Vagina (tissue), 2 donors: ENCODE results near the gene OSTF1. TPM values are rescaled to one million over a fixed set of nuclear protein-coding genes. Genes with fewer than 3 reads are reported as not detected.

Source experiments
- DNase-seq, 2 donors: peaks; one replicate each; pipeline ENCODE4 v3.0.0-alpha.2; 2017; ENCODE audit errors: extremely low spot score in 2 of 2
- H3K27ac ChIP-seq: fragments of 200-600 bp; sonication (generic); one replicate; pipeline ENCODE4 v1.5.1; 2019
- H3K27me3 ChIP-seq: fragments of 200-600 bp; sonication (generic); one replicate; pipeline ENCODE4 v1.5.1; 2019
- H3K36me3 ChIP-seq, 2 donors: fragments of 200-600 bp; sonication (generic); one replicate each; pipeline ENCODE4 v1.5.1; 2017 to 2019
- H3K4me1 ChIP-seq: fragments of 200-600 bp; sonication (generic); one replicate; pipeline ENCODE4 v1.5.1; 2019
- H3K4me3 ChIP-seq, 2 donors: fragments of 200-600 bp; sonication (generic); 1 replicate in 1 of 2; 2 replicates in 1 of 2; pipeline ENCODE4 v1.5.1; 2016 to 2019
- H3K9me3 ChIP-seq: fragments of 200-600 bp; sonication (generic); one replicate; pipeline ENCODE4 v1.5.1; 2019
- POLR2A ChIP-seq, 2 donors: fragments of 450-650 bp; IDR thresholded peaks; one replicate each; pipeline ENCODE4 v1.6.1; 2017; ENCODE audit warnings: antibody characterized with exemption in 2 of 2, mild to moderate bottlenecking in 2 of 2, moderate library complexity in 2 of 2
- POLR2AphosphoS5 ChIP-seq, 2 donors: sonication (generic); formaldehyde crosslinking; IDR thresholded peaks; one replicate each; pipeline ENCODE4 v1.9.0; 2017; ENCODE audit warnings: antibody characterized with exemption in 2 of 2, mild to moderate bottlenecking in 2 of 2, low read depth in 1 of 2; ENCODE audit not compliant: insufficient read depth in 1 of 2
- intact Hi-C: fragments of 100-400 bp; cut with DNase I; formaldehyde crosslinking; loops from one replicate; pipeline ENCODE4 v1.15.1; 2023
- total RNA-seq: library from RNA; depleted of rRNA; stranded (reverse); fragments of >200 nt; gene quantifications from one replicate; pipeline ENCODE4 v1.2.3, GENCODE V29; 2016
- TF ChIP-seq, protein P1 (sequence below), 3 experiments: fragments of 450-650 bp in 2 of 3; fragments of 200-600 bp in 1 of 3; sonication (generic) in 1 of 3; IDR thresholded peaks; one replicate each; pipeline ENCODE4 v1.5.1; 2017 to 2019; ENCODE audit warnings: antibody characterized with exemption in 3 of 3, mild to moderate bottlenecking in 2 of 3, moderate library complexity in 2 of 3

OSTF1 gene
- total RNA-seq, 1 donor from 2014 or later: 25.0 TPM

DNA sequence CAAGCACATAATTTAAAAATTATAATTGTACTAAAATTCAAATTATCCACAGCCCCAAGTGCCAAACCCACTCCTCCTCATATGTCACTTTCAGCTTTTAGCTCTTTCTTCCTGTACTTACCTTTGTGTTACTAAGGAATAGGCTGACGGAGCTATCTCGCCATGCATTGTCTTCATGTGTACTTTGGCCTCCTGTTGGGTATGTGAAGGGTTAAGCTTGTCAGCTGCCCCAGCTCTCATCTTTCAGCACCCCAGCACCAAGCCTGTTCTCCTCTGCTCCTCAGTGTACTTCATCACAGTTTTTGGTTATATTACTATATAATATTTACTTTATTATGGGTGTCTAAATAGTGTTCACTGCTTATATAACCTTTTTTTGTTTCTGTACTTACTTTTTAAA lies 46.2 kb downstream of the OSTF1 start:
- Histone ChIP-seq H3K36me3 (peaks cover 0 to 34% of the 10 kb centered on the region in 2 donors), H3K9me3 (no peaks in the 10 kb centered on the region), H3K4me3 (no peak overlapping the region), H3K4me1 (peaks cover 10% of the 10 kb centered on the region), H3K27me3 (no peaks in the 10 kb centered on the region), H3K27ac (no peak overlapping the region)
- intact Hi-C loops: no loop called here
- DNase-seq: no peak
- no peak for TF ChIP-seq POLR2AphosphoS5 (IDR thresholded peaks at IDR 0.05; ENCODE audit: insufficient read depth in 1 of 2, low read depth in 1 of 2)
- TF ChIP-seq, protein P1, sequence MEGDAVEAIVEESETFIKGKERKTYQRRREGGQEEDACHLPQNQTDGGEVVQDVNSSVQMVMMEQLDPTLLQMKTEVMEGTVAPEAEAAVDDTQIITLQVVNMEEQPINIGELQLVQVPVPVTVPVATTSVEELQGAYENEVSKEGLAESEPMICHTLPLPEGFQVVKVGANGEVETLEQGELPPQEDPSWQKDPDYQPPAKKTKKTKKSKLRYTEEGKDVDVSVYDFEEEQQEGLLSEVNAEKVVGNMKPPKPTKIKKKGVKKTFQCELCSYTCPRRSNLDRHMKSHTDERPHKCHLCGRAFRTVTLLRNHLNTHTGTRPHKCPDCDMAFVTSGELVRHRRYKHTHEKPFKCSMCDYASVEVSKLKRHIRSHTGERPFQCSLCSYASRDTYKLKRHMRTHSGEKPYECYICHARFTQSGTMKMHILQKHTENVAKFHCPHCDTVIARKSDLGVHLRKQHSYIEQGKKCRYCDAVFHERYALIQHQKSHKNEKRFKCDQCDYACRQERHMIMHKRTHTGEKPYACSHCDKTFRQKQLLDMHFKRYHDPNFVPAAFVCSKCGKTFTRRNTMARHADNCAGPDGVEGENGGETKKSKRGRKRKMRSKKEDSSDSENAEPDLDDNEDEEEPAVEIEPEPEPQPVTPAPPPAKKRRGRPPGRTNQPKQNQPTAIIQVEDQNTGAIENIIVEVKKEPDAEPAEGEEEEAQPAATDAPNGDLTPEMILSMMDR (IDR thresholded peaks at IDR 0.05): no peak
- TF ChIP-seq POLR2A (IDR thresholded peaks at IDR 0.05): no peak

DNA sequence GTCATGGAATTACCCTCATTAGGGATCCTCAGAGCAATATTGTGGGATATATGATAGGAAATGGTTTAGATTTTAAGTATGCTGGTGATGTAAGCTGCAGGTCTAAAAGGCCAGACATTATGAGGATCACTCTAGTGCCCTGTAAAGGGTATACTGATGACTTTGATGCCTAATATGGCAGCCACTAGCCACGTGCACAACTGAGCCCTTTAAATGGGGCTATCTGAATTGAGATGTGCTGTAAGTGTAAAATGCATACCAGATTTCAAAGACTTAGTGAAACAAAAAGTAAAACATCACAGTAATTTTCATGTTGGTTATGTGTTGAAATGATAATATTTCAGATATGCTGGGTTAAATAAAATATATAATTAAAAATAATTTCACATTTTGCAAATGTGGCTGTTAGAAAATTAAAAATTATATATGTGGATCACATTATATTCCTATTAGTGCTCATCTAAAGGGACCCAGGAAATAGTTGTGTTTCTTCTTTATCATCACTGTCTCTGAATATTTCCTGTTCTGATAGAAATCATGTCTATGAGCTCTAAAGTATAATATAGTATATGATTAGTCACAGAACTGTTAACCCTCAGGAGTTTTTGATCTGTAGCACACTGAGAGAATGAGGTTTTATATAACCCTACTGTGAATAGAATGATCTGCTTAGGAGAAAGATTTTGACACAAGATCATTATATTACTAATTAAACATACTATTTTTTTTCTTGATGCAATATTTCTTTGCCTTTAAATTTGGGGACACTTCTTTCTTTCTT lies 50.1 kb downstream of the OSTF1 start:
- Histone ChIP-seq H3K9me3 (no peaks in the 10 kb centered on the region), H3K4me1 (no peaks in the 10 kb centered on the region), H3K36me3 (peaks cover 0 to 38% of the 10 kb centered on the region in 2 donors), H3K27ac (no peak overlapping the region), H3K27me3 (no peaks in the 10 kb centered on the region), H3K4me3 (no peak overlapping the region)
- TF ChIP-seq, protein P1 (IDR thresholded peaks at IDR 0.05): no peak
- TF ChIP-seq POLR2A (IDR thresholded peaks at IDR 0.05) (no peak), POLR2AphosphoS5 (IDR thresholded peaks at IDR 0.05; ENCODE audit: insufficient read depth in 1 of 2, low read depth in 1 of 2) (no peak)
- intact Hi-C loops: no loop called here
- no peak for DNase-seq

DNA sequence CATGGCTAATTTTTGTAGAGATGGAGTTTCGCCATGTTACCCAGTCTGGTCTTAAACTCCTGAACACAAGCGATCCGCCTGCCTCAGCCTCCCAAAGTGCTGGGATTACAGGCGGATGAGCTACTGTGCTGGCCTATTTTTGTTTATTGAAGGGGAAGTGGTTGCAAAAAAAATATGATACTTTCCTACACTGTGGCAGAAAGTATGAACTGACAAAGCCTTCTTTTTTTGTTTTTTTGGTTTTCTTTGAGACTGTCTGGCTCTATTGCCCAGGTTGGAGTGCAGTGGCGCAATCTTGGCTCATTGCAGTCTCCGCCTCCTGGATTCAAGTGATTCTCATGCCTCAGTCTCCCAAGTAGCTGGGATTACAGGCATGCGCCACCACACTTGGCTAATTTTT lies 50.9 kb downstream of the OSTF1 start:
- Histone ChIP-seq H3K4me1 (no peaks in the 10 kb centered on the region), H3K27ac (no peak overlapping the region)
- TF ChIP-seq POLR2A (IDR thresholded peaks at IDR 0.05) (no peak), POLR2AphosphoS5 (IDR thresholded peaks at IDR 0.05; ENCODE audit: insufficient read depth in 1 of 2, low read depth in 1 of 2) (no peak)
- TF ChIP-seq, protein P1 (IDR thresholded peaks at IDR 0.05): no peak

DNA sequence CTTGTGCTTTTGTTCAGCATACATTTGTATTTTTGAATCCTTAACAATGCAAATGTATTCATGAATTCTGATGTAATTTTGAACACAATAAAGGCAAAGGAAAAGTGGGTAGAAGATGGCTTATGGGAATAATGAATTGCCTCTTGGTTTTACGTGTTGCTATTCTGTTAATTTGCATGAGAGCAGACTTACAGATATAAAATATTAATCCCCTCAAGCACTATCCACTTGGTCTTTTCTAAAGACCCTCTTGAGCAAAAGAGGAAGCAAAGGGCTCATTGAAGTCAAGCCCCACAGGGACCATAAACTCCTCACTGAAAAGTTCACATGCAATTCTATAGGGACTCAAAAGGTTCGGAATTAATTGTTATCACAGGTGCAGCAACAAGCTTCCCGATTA lies 51.9 kb downstream of the OSTF1 start:
- peaks cover 0 to 52% of the 10 kb centered on the region in 2 donors for H3K36me3 ChIP-seq
- H3K27me3 ChIP-seq: no peaks in the 10 kb centered on the region
- H3K27ac ChIP-seq: no peak overlapping the region
- TF ChIP-seq POLR2A (IDR thresholded peaks at IDR 0.05) (no peak), POLR2AphosphoS5 (IDR thresholded peaks at IDR 0.05; ENCODE audit: insufficient read depth in 1 of 2, low read depth in 1 of 2) (no peak)
- TF ChIP-seq, protein P1 (IDR thresholded peaks at IDR 0.05): no peak
- no peaks in the 10 kb centered on the region for H3K4me1 ChIP-seq
- H3K9me3 ChIP-seq: no peaks in the 10 kb centered on the region
- intact Hi-C loops: no loop called here
- H3K4me3 ChIP-seq: no peak overlapping the region
- no peak for DNase-seq

More for the DNA sequence above, 50.9 kb downstream of the OSTF1 start:
- Histone ChIP-seq H3K4me3 (no peak overlapping the region), H3K9me3 (no peaks in the 10 kb centered on the region), H3K27me3 (no peaks in the 10 kb centered on the region), H3K36me3 (peaks cover 0 to 46% of the 10 kb centered on the region in 2 donors)
- DNase-seq: no peak
- intact Hi-C loops: no loop called here

DNA sequence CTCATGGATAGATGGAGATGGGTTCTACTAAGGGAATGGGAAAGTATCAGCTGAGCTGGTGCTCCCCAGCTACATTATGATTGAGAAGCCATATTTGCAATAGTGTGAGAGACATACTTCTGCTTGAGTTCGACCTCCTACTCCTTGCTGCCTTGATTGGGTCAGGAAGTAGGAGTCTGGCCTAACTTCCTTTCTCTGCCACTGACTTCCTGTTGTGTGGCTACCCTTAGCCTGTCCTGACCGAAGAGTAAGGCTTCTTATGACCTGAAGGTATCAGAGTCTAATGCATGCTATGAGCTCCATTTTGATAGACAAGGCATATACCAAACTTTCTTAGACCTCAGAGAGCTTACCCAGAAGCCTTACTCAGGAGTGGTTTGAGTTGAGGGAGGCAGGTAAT lies 53.9 kb downstream of the OSTF1 start:
- intact Hi-C loops: no loop called here
- Histone ChIP-seq H3K4me1 (no peaks in the 10 kb centered on the region), H3K27me3 (no peaks in the 10 kb centered on the region), H3K9me3 (no peaks in the 10 kb centered on the region), H3K27ac (no peak overlapping the region), H3K36me3 (peaks cover 0 to 54% of the 10 kb centered on the region in 2 donors), H3K4me3 (no peak overlapping the region)
- TF ChIP-seq POLR2AphosphoS5 (IDR thresholded peaks at IDR 0.05; ENCODE audit: insufficient read depth in 1 of 2, low read depth in 1 of 2) (no peak), POLR2A (IDR thresholded peaks at IDR 0.05) (no peak)
- TF ChIP-seq, protein P1 (IDR thresholded peaks at IDR 0.05): no peak
- no peak for DNase-seq
